Activated naive CD4-positive, alpha-beta T cell treated with anti-CD3 and anti-CD28 coated beads for 36 hours (primary cell): ENCODE data around the gene MPC1. TPM values are rescaled to one million over a fixed set of nuclear protein-coding genes. Genes with fewer than 3 reads are reported as not detected.

Source experiments
- CTCF ChIA-PET: fragments of 350-600 bp; sonication (Branson Sonifier 250); formaldehyde crosslinking; loops from one replicate; lab custom pipeline; 2021; ENCODE audit warnings: antibody characterized with exemption; lab: Charles Lee
- DNase-seq: peaks from one replicate; pipeline ENCODE4 v3.0.0-alpha.2; 2020
- H3K27ac Mint-ChIP-seq: one replicate; pipeline ENCODE4 v1.8.0; 2021; ENCODE audit warnings: mild to moderate bottlenecking, mixed read lengths
- H3K27me3 Mint-ChIP-seq: one replicate; pipeline ENCODE4 v1.8.0; 2021; ENCODE audit warnings: low read depth, mixed read lengths
- H3K36me3 Mint-ChIP-seq: one replicate; pipeline ENCODE4 v1.8.0; 2021; ENCODE audit warnings: low read depth, mixed read lengths
- H3K4me1 Mint-ChIP-seq: one replicate; pipeline ENCODE4 v1.8.0; 2021; ENCODE audit warnings: low read depth, mixed read lengths
- H3K4me3 Mint-ChIP-seq: one replicate; pipeline ENCODE4 v1.8.0; 2021; ENCODE audit warnings: mild to moderate bottlenecking, moderate library complexity, mixed read lengths
- H3K9me3 Mint-ChIP-seq: one replicate; pipeline ENCODE4 v1.8.0; 2021; ENCODE audit warnings: mixed read lengths
- intact Hi-C: fragments of 100-400 bp; cut with micrococcal nuclease; formaldehyde crosslinking; loops from one replicate; pipeline ENCODE4 v1.15.1; 2023
- total RNA-seq, 2 experiments: library from RNA; stranded (reverse); gene quantifications; one replicate each; pipeline ENCODE4 v1.2.3, GENCODE V29; 2021

The MPC1 gene
- total RNA-seq, 2 experiments from 2014 or later = 16.6 to 18.7 TPM

DNA sequence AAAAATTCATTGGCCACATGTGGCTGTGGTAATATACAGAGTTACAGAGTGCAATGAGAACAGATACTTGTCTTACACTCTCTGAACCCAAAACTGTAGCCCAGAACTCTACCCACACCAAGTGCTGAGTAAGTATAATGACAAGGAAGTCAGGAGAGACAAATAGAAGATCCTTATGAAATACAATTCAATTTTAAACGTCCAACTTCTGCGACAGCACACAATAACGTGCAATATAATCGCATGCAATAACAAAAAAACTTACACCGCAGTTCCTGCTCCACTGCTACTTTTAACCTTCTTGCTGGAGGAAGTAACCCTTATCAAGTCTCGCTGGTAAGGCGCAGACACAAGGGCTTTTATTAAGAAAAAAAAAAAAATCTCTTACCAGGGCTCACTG is 41.3 kb downstream of the MPC1 start:
- no peaks in the 10 kb centered on the region for H3K9me3 Mint-ChIP-seq

DNA sequence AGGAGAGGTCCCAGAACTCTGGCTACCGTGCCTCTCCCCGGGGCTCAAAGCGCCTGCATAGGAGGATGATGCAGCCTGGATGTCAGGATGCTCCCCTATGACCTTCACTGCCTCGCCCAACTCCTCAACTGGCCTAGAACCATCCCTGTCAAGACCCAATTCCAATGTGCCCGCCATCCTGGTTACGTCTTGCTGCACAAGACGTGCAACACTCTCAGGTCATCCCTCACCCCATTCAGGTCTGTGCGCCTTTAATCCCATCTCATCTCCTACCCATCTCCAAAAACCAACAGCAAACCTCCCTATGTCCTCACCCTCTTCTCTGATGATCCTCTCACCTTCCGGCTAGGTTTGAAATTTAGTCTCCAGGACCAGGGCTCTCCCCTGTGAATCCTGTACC is 43.9 kb downstream of the MPC1 start:
- peaks cover 28% of the 10 kb centered on the region for H3K36me3 Mint-ChIP-seq
- H3K4me3 Mint-ChIP-seq = no peak overlapping the region
- H3K27ac Mint-ChIP-seq = no peak overlapping the region
- CTCF ChIA-PET = no interaction called here
- intact Hi-C loops = no loop called here
- H3K9me3 Mint-ChIP-seq = no peaks in the 10 kb centered on the region
- no peaks in the 10 kb centered on the region for H3K27me3 Mint-ChIP-seq
- H3K4me1 Mint-ChIP-seq = peaks cover 33% of the 10 kb centered on the region
- no peak for DNase-seq

More for the DNA sequence above, 41.3 kb downstream of the MPC1 start:
- Mint-ChIP-seq H3K27ac (peak overlapping the region; percentile 78), H3K4me1 (peaks cover 9% of the 10 kb centered on the region), H3K27me3 (no peaks in the 10 kb centered on the region), H3K4me3 (peak overlapping the region; percentile 83), H3K36me3 (peaks cover 12% of the 10 kb centered on the region)
- intact Hi-C loops = loop anchor here (5.0 kb wide), 1 partner anchor 611 kb away; no protein-coding TSS in a partner anchor
- no peak for DNase-seq
- CTCF ChIA-PET = interaction anchor here (0.8 to 1.0 kb wide), 2 partner anchors 28 to 59 kb away, joined by 3 to 5 read pairs; no protein-coding TSS in a partner anchor

- CTCF ChIA-PET = interaction anchor here (1.8 kb wide), 1 partner anchor 64 kb away, joined by 8 read pairs; no protein-coding TSS in a partner anchor
- no peaks in the 10 kb centered on the region for H3K9me3 Mint-ChIP-seq
- H3K36me3 Mint-ChIP-seq = peaks cover 39% of the 10 kb centered on the region
- H3K27me3 Mint-ChIP-seq = no peaks in the 10 kb centered on the region
- no peak overlapping the region for H3K4me3 Mint-ChIP-seq
- H3K27ac Mint-ChIP-seq = no peak overlapping the region
- no peak for DNase-seq
- intact Hi-C loops = no loop called here
- H3K4me1 Mint-ChIP-seq = peaks cover 51% of the 10 kb centered on the region
Observed at GRCh38 chr6:166336847-166337246, 45.9 kb downstream of the MPC1 start.

- Mint-ChIP-seq H3K27me3 (no peaks in the 10 kb centered on the region), H3K4me1 (peaks cover 57% of the 10 kb centered on the region), H3K27ac (no peak overlapping the region), H3K9me3 (no peaks in the 10 kb centered on the region), H3K36me3 (peaks cover 39% of the 10 kb centered on the region), H3K4me3 (no peak overlapping the region)
- intact Hi-C loops = no loop called here
- CTCF ChIA-PET = interaction anchor here (0.7 to 1.8 kb wide), 3 partner anchors 24 to 65 kb away, joined by 3 to 8 read pairs (median 3); no protein-coding TSS in a partner anchor
- DNase-seq = no peak
Observed at GRCh38 chr6:166335378-166336302, 47.1 kb downstream of the MPC1 start.

DNA sequence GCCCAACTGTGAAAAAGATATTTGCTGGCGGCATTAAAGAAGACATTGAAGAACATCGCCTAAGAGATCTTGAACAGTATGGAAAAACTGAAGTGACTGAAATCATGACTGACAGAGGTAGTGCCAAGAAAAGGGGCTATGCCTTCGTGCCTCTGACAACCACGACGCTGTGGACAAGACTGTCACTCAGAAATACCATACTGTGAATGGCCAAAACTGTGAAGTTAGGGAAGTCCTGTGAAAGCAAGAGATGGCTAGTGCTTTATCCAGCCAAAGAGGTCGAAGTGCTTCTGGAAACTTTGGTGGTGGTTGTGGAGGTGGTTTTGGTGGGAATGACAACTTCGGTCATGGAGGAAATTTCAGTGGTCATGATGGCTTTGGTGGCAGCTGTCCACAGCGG is 47.9 kb downstream of the MPC1 start:
- H3K4me3 Mint-ChIP-seq = no peak overlapping the region
- CTCF ChIA-PET = interaction anchor here (2.4 kb wide), 1 partner anchor 66 kb away, joined by 9 read pairs; no protein-coding TSS in a partner anchor

DNA sequence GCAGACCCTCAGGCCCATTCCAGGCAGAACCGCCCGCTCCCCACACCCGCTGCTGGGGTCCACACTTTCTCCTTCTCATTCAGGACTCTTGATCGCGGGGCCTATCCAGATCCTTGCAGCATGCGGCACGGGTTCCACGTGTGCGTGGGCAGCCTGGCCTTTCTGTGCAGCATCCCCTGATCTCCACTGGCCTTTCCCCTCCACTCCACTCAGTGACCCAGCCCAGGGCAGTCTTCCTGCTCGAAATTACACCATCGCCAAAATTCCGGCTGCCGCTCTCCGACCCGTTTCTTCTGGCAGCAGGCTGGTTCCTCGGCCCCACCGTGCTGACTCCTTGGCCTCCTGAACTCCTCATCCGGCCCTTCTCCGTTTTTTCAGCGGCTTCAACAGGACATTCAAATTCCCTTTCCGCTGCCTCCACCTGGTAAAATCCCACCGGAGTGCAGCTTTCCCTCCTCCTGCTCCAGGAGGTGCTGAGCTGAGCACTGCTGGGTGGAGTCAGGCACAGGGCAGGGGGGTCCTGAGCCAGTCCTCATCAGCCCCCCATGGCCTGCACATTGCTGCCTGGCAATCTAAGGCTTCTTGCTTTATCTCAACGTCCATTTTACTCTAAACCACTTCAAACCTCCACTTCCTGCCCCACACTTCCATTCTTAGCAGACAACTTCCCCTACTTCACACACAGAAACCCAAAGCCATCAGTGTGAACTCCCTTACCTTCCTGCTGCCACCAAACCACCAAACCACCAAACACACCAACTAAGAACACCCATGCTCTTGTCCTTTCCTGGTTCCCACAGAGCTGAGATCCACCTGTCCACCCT is 49.4 kb downstream of the MPC1 start:
- intact Hi-C loops = loop anchor here (1.0 kb wide), 1 partner anchor 9 kb away; the partner anchor contains the start of gene SFT2D1
- CTCF ChIA-PET = interaction anchor here (2.4 kb wide), 1 partner anchor 68 kb away, joined by 9 read pairs; no protein-coding TSS in a partner anchor
- H3K27ac Mint-ChIP-seq = peak overlapping the region; percentile 17
- H3K9me3 Mint-ChIP-seq = no peaks in the 10 kb centered on the region
- peak; percentile 56 for DNase-seq
- H3K4me3 Mint-ChIP-seq = no peak overlapping the region
- peaks cover 59% of the 10 kb centered on the region for H3K4me1 Mint-ChIP-seq
- no peaks in the 10 kb centered on the region for H3K27me3 Mint-ChIP-seq
- peaks cover 45% of the 10 kb centered on the region for H3K36me3 Mint-ChIP-seq

More for the DNA sequence above, 47.9 kb downstream of the MPC1 start:
- intact Hi-C loops = no loop called here
- Mint-ChIP-seq H3K9me3 (no peaks in the 10 kb centered on the region), H3K27ac (no peak overlapping the region), H3K4me1 (peaks cover 59% of the 10 kb centered on the region), H3K27me3 (no peaks in the 10 kb centered on the region), H3K36me3 (peaks cover 39% of the 10 kb centered on the region)
- no peak for DNase-seq

GRCh38 chr6:166331503-166332415 is 51.0 kb downstream of the MPC1 start:
- intact Hi-C loops = no loop called here
- Mint-ChIP-seq H3K9me3 (no peaks in the 10 kb centered on the region), H3K27ac (no peak overlapping the region), H3K36me3 (peaks cover 34% of the 10 kb centered on the region), H3K4me1 (peaks cover 53% of the 10 kb centered on the region), H3K27me3 (no peaks in the 10 kb centered on the region), H3K4me3 (no peak overlapping the region)
- CTCF ChIA-PET = no interaction called here
- no peak for DNase-seq

DNA sequence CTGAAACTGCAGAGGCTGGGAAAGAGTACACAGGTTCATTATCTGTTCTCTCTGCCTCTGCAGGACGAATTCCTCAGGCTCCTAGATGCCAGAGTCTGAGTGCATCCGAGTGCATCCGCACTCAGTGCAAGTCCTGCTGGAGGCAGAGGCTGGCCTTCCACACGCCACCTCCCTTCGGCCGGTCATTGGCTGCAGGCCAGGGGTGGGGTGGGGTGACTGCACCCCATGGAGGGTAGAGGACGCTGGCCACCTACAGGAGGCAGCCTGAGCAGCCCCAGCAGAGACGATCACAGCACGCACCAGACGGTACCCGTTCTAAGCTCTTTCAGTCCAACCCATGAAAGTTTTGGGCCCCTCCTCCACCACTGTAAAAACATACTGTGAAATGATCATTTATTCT is 52.1 kb downstream of the MPC1 start:
- Mint-ChIP-seq H3K27me3 (no peaks in the 10 kb centered on the region), H3K4me1 (peaks cover 44% of the 10 kb centered on the region), H3K9me3 (no peaks in the 10 kb centered on the region), H3K27ac (no peak overlapping the region), H3K36me3 (peaks cover 29% of the 10 kb centered on the region), H3K4me3 (no peak overlapping the region)
- CTCF ChIA-PET = no interaction called here
- no peak for DNase-seq
- intact Hi-C loops = no loop called here

DNA sequence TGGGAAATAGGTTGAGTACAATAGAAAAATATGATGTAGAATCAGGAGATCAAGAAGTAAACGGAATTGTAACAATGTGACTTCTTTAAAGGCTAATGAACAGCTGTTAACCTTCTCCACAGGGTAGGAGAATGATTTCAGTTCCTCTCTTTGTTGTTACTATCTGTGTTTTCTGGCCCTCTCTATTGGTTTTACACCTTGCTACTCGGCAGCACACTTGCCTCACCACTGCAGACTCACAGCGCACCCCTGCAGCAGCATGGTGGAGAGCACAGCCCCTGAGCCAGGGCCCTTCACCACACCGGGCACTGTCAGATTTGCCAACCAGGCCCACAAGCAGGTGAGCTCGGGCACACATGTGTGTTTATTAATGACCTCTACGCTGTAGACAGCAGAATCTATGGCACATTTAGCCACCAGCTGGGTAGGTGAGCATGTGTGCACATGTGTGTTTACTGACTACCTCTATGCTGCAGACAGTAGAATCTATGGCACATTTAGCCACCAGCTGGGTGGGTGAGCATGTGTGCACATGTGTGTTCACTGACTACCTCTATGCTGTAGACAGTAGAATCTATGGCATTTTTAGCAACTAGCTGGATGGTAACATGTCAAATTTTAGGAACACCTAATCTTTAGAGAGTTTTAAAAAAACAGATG is 57.2 kb downstream of the MPC1 start:
- Mint-ChIP-seq H3K27ac (no peak overlapping the region), H3K36me3 (peaks cover 23% of the 10 kb centered on the region), H3K4me3 (no peak overlapping the region), H3K4me1 (peaks cover under 1% of the 10 kb centered on the region), H3K27me3 (no peaks in the 10 kb centered on the region), H3K9me3 (no peaks in the 10 kb centered on the region)
- no peak for DNase-seq
- CTCF ChIA-PET = interaction anchor here (1.1 to 1.4 kb wide), 3 partner anchors 49 to 75 kb away, joined by 3 to 8 read pairs (median 4); no protein-coding TSS in a partner anchor
- intact Hi-C loops = no loop called here

GRCh38 chr6:166323395-166323794 is 59.3 kb downstream of the MPC1 start:
- no peak for DNase-seq
- Mint-ChIP-seq H3K36me3 (peaks cover 19% of the 10 kb centered on the region), H3K9me3 (no peaks in the 10 kb centered on the region), H3K27ac (no peak overlapping the region), H3K4me1 (no peaks in the 10 kb centered on the region), H3K4me3 (no peak overlapping the region), H3K27me3 (no peaks in the 10 kb centered on the region)
- intact Hi-C loops = no loop called here
- CTCF ChIA-PET = interaction anchor here (0.9 to 1.0 kb wide), 2 partner anchors 10 to 78 kb away, joined by 3 to 4 read pairs; no protein-coding TSS in a partner anchor
